K562 (cell line): ENCODE measurements around the gene RAB7A. TPM values are rescaled to one million over a fixed set of nuclear protein-coding genes. Genes with fewer than 3 reads are reported as not detected.

Experiments
- ATF7 ChIP-seq: fragments of 450-650 bp; IDR thresholded peaks from 2 replicates; pipeline ENCODE4 v1.7.1; 2014; ENCODE audit warnings: mild to moderate bottlenecking, moderate library complexity
- ETV1 ChIP-seq: fragments of 450-650 bp; conservative IDR thresholded peaks from 2 replicates; pipeline ENCODE4 v1.6.1; 2016; ENCODE audit warnings: missing genetic modification characterization, control low read depth, low read depth, missing compliant biosample characterization
- FOXP1 ChIP-seq: sonication (generic); formaldehyde crosslinking; IDR thresholded peaks from 2 replicates; pipeline ENCODE4 v1.8.0; 2022; ENCODE audit warnings: mild to moderate bottlenecking, missing genetic modification reagents
- GABPB1 ChIP-seq: sonication (generic); formaldehyde crosslinking; IDR thresholded peaks from 2 replicates; pipeline ENCODE4 v1.8.0; 2022; ENCODE audit warnings: mild to moderate bottlenecking, missing genetic modification reagents
- KLF16 ChIP-seq: IDR thresholded peaks from 2 replicates; pipeline ENCODE4 v1.6.1; 2016; ENCODE audit warnings: antibody characterized with exemption
- MAFF ChIP-seq: IDR thresholded peaks from 2 replicates; pipeline ENCODE4 v1.6.1; 2012; ENCODE audit warnings: low read length, improper control_type of control experiment
- MBD2 ChIP-seq: sonication (generic); IDR thresholded peaks from 2 replicates; pipeline ENCODE4 v1.6.1; 2016; ENCODE audit warnings: low read depth, borderline replicate concordance
- RFX7 ChIP-seq: fragments of 250-450 bp; sonication (Bioruptor Pico); IDR thresholded peaks from 2 replicates; pipeline ENCODE4 v1.5.1; 2021; ENCODE audit warnings: mild to moderate bottlenecking
- SREBF1 ChIP-seq: fragments of 150-350 bp; IDR thresholded peaks from 2 replicates; pipeline ENCODE4 v1.6.1; 2014; ENCODE audit warnings: antibody characterized with exemption, low read depth, low read length, borderline replicate concordance
- STAT5A ChIP-seq: IDR thresholded peaks from 2 replicates; pipeline ENCODE4 v1.6.1; 2012; ENCODE audit warnings: low read length, inconsistent platforms, borderline replicate concordance
- ZBED1 ChIP-seq: IDR thresholded peaks from 2 replicates; pipeline ENCODE4 v1.6.1; 2014
- polyA plus RNA-seq, 8 experiments: library from polyadenylated mRNA; depleted of rRNA in 4 of 8; stranded (reverse) in 5 of 8; unstranded in 3 of 8; fragments of >200 nt; fragmentation: Nextera tagmentation in 2 of 8; fragmentation: Illumina TruSeq in 1 of 8; extraction: Ambion mirVana in 2 of 8; extraction: Trizol in 1 of 8; gene quantifications; 2 replicates each; pipeline versions ENCODE4 v1.2.1 to v1.2.3, GENCODE V29; 2011 to 2014; ENCODE audit warnings: inconsistent platforms in 1 of 8, missing spikeins in 1 of 8
- total RNA-seq, 7 experiments: library from RNA; depleted of rRNA in 6 of 7; stranded (reverse); fragments of >200 nt in 6 of 7; fragmentation: Illumina TruSeq in 2 of 7; extraction: Trizol in 2 of 7; gene quantifications; 2 replicates each; pipeline versions ENCODE4 v1.2.1 to v1.2.3, GENCODE V29; 2011 to 2021; ENCODE audit warnings: low replicate concordance in 1 of 7
- TF ChIP-seq, protein P1 (sequence below): sonication (generic); formaldehyde crosslinking; IDR thresholded peaks from 2 replicates; pipeline ENCODE4 v1.8.0; 2022; ENCODE audit warnings: missing genetic modification reagents, mild to moderate bottlenecking, borderline replicate concordance
- TF ChIP-seq, protein P2 (sequence below): sonication (generic); formaldehyde crosslinking; IDR thresholded peaks from 2 replicates; pipeline ENCODE4 v1.8.0; 2022; ENCODE audit warnings: mild to moderate bottlenecking, missing genetic modification reagents
- TF ChIP-seq, protein P3 (sequence below): fragments of 250-450 bp; sonication (Bioruptor Pico); IDR thresholded peaks from 2 replicates; pipeline ENCODE4 v1.5.0; 2021; ENCODE audit warnings: mild to moderate bottlenecking, borderline replicate concordance
- TF ChIP-seq, protein P4 (sequence below): fragments of 450-650 bp; IDR thresholded peaks from 2 replicates; pipeline ENCODE4 v1.6.1; 2016; ENCODE audit warnings: mild to moderate bottlenecking

The RAB7A gene
- total and polyA plus RNA-seq, 9 of the 15 experiments (the other 6 are each of a cell fraction or from before 2014, with no cell fraction given): 30.9 to 204 (median 72.8) TPM

DNA sequence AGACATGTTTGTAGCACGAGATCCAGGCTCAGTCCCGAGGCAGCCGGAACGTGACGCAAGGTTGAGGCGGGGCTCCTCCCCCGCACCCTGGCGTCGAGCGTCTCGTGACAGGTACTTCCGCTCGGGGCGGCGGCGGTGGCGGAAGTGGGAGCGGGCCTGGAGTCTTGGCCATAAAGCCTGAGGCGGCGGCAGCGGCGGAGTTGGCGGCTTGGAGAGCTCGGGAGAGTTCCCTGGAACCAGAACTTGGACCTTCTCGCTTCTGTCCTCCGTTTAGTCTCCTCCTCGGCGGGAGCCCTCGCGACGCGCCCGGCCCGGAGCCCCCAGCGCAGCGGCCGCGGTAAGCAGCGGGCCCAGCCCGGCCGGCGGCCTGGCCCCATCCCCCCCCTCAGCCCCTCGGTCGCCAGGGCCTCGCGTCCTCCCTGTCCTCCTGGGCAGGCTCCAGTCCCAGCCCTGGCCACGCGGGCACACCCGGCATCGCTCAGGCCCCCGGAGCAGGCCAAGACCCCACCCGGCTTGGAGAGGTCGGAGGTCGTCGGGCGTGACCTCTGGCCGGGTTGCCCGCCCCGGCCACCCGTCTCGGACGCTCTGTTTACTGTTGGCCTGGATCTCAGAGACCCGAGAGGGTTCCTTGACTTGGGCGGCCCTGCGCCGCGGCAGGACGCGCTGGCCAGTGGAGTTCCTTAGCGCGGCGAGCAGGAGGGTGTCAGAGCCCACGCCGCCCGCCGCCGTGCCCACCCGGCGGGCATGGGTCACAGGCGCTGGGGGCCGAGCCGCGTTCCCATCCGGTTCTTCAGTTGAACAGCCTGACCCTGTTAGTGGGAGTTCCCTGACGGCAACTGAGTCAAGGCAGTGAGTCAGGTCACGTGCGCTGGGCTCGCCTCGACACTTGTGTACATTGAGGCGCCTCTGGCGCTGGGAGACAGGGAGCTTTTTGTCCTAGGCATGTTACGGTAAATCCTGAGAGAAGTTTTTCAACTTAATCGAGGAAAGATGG, at the start of gene RAB7A (continued):
- TF ChIP-seq, protein P1, sequence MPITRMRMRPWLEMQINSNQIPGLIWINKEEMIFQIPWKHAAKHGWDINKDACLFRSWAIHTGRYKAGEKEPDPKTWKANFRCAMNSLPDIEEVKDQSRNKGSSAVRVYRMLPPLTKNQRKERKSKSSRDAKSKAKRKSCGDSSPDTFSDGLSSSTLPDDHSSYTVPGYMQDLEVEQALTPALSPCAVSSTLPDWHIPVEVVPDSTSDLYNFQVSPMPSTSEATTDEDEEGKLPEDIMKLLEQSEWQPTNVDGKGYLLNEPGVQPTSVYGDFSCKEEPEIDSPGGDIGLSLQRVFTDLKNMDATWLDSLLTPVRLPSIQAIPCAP (CRISPR knock-in tag): no peak
- 0 out of 2 replicates have a peak, but pooled peaks have one; percentile 11 for TF ChIP-seq SREBF1
- no peak for TF ChIP-seq RFX7
- TF ChIP-seq, protein P2, sequence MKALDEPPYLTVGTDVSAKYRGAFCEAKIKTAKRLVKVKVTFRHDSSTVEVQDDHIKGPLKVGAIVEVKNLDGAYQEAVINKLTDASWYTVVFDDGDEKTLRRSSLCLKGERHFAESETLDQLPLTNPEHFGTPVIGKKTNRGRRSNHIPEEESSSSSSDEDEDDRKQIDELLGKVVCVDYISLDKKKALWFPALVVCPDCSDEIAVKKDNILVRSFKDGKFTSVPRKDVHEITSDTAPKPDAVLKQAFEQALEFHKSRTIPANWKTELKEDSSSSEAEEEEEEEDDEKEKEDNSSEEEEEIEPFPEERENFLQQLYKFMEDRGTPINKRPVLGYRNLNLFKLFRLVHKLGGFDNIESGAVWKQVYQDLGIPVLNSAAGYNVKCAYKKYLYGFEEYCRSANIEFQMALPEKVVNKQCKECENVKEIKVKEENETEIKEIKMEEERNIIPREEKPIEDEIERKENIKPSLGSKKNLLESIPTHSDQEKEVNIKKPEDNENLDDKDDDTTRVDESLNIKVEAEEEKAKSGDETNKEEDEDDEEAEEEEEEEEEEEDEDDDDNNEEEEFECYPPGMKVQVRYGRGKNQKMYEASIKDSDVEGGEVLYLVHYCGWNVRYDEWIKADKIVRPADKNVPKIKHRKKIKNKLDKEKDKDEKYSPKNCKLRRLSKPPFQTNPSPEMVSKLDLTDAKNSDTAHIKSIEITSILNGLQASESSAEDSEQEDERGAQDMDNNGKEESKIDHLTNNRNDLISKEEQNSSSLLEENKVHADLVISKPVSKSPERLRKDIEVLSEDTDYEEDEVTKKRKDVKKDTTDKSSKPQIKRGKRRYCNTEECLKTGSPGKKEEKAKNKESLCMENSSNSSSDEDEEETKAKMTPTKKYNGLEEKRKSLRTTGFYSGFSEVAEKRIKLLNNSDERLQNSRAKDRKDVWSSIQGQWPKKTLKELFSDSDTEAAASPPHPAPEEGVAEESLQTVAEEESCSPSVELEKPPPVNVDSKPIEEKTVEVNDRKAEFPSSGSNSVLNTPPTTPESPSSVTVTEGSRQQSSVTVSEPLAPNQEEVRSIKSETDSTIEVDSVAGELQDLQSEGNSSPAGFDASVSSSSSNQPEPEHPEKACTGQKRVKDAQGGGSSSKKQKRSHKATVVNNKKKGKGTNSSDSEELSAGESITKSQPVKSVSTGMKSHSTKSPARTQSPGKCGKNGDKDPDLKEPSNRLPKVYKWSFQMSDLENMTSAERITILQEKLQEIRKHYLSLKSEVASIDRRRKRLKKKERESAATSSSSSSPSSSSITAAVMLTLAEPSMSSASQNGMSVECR (CRISPR knock-in tag): 0 out of 2 replicates have a peak, but pooled peaks have one; percentile 20
- TF ChIP-seq MAFF: no peak
- peak; percentile 90 for TF ChIP-seq ATF7
- TF ChIP-seq FOXP1: no peak
- TF ChIP-seq, protein P3, sequence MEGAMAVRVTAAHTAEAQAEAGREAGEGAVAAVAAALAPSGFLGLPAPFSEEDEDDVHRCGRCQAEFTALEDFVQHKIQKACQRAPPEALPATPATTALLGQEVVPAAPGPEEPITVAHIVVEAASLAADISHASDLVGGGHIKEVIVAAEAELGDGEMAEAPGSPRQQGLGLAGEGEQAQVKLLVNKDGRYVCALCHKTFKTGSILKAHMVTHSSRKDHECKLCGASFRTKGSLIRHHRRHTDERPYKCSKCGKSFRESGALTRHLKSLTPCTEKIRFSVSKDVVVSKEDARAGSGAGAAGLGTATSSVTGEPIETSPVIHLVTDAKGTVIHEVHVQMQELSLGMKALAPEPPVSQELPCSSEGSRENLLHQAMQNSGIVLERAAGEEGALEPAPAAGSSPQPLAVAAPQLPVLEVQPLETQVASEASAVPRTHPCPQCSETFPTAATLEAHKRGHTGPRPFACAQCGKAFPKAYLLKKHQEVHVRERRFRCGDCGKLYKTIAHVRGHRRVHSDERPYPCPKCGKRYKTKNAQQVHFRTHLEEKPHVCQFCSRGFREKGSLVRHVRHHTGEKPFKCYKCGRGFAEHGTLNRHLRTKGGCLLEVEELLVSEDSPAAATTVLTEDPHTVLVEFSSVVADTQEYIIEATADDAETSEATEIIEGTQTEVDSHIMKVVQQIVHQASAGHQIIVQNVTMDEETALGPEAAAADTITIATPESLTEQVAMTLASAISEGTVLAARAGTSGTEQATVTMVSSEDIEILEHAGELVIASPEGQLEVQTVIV (CRISPR knock-in tag): no peak
- peak; percentile 58; the same call in 1 of the 2 replicates for TF ChIP-seq KLF16
- peak; percentile 90 for TF ChIP-seq GABPB1 (CRISPR knock-in tag)
- TF ChIP-seq, protein P4, sequence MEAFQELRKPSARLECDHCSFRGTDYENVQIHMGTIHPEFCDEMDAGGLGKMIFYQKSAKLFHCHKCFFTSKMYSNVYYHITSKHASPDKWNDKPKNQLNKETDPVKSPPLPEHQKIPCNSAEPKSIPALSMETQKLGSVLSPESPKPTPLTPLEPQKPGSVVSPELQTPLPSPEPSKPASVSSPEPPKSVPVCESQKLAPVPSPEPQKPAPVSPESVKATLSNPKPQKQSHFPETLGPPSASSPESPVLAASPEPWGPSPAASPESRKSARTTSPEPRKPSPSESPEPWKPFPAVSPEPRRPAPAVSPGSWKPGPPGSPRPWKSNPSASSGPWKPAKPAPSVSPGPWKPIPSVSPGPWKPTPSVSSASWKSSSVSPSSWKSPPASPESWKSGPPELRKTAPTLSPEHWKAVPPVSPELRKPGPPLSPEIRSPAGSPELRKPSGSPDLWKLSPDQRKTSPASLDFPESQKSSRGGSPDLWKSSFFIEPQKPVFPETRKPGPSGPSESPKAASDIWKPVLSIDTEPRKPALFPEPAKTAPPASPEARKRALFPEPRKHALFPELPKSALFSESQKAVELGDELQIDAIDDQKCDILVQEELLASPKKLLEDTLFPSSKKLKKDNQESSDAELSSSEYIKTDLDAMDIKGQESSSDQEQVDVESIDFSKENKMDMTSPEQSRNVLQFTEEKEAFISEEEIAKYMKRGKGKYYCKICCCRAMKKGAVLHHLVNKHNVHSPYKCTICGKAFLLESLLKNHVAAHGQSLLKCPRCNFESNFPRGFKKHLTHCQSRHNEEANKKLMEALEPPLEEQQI: no peak
- peak; percentile 93 for TF ChIP-seq ETV1 (tag)
- 0 out of 2 replicates have a peak, but pooled peaks have one; percentile 44 for TF ChIP-seq MBD2
- TF ChIP-seq STAT5A: no peak
- peak; percentile 66; the same call in 1 of the 2 replicates for TF ChIP-seq ZBED1
